Ishikawa (cell line): ENCODE results near the gene CERS6.

Experiments used
- CEBPB ChIP-seq: IDR thresholded peaks from 2 replicates; pipeline ENCODE4 v1.6.1; 2012
- EP300 ChIP-seq: IDR thresholded peaks from 2 replicates; pipeline ENCODE4 v1.6.1; 2012; ENCODE audit warnings: borderline replicate concordance
- NFIC ChIP-seq: IDR thresholded peaks from 2 replicates; pipeline ENCODE4 v1.6.1; 2012
- REST ChIP-seq: IDR thresholded peaks from 2 replicates; pipeline ENCODE4 v1.6.1; 2012; ENCODE audit warnings: low read depth, mild to moderate bottlenecking
- TAF1 ChIP-seq: IDR thresholded peaks from 2 replicates; pipeline ENCODE4 v1.6.1; 2012; ENCODE audit warnings: low read depth, mild to moderate bottlenecking
- YY1 ChIP-seq: IDR thresholded peaks from 2 replicates; pipeline ENCODE4 v1.6.1; 2012; ENCODE audit warnings: low read depth
- ZBTB7A ChIP-seq: IDR thresholded peaks from 2 replicates; pipeline ENCODE4 v1.6.1; 2012; ENCODE audit warnings: low read depth

- no peak for TF ChIP-seq CEBPB
- TF ChIP-seq TAF1: no peak
- TF ChIP-seq REST: no peak
- TF ChIP-seq ZBTB7A: no peak
- no peak for TF ChIP-seq NFIC
- TF ChIP-seq EP300: no peak
- TF ChIP-seq YY1: no peak
Observed at GRCh38 chr2:168458139-168458538, 2.1 kb downstream of the CERS6 start.
